Measurements from ENCODE around the gene FGG. TPM values are rescaled to one million over a fixed set of nuclear protein-coding genes. Genes with fewer than 3 reads are reported as not detected.

The FGG gene
- total RNA-seq, result not detected in 2 replicates

GRCh38 chr4:154612472-154613414 is at the start of gene FGG:
FGG (minus strand) TSS chr4:154612656; CDS start chr4:154612609, 47 bp downstream.

GRCh38 chr4:154590329-154591006 is 22.0 kb downstream of the FGG start, which contains the start of gene FGA:
FGA (minus strand) TSS chr4:154590742; CDS start chr4:154590687, 55 bp downstream.

GRCh38 chr4:154562697-154563254 is 49.7 kb downstream of the FGG start, which contains the start of gene FGB:
FGB (plus strand) TSS chr4:154563011; CDS start chr4:154563019, 8 bp downstream.

Other genes with a start within 250 kb of the FGG start
- under 0.01 and 0.87 TPM in 2 replicates for gene DCHS2, start 120.9 kb downstream of the FGG start, total RNA-seq
- gene PLRG1, start 62.3 kb downstream of the FGG start, total RNA-seq, result 61.0 and 69.8 TPM in 2 replicates
- gene FGB, start 49.6 kb downstream of the FGG start, total RNA-seq, result not detected in 2 replicates
- gene FGA, start 21.9 kb downstream of the FGG start, total RNA-seq, result not detected in 2 replicates
- not detected in 2 replicates for gene LRAT, start 131.3 kb upstream of the FGG start, total RNA-seq
- gene RBM46, start 168.6 kb upstream of the FGG start, total RNA-seq, result under 0.01 TPM in 1 of 2 replicates, not detected in the other

Measured in aortic smooth muscle cell (primary cell).